Activated T-helper 2 cell treated with anti-CD3 and anti-CD28 coated beads, Interferon-gamma antibody, Interleukin-2, Interleukin-4, amounts not matched to agents 10 μg/mL and 5 μg/mL and 100 μg/mL, durations not matched to agents 14 hours and 24 hours and 36 hours (primary cell): ENCODE data around the gene ERG. TPM values are rescaled to one million over a fixed set of nuclear protein-coding genes. Genes with fewer than 3 reads are reported as not detected.

ENCODE experiments used
- DNase-seq: peaks from one replicate; pipeline ENCODE4 v3.0.0; 2021; ENCODE audit warnings: low spot score
- H3K27ac Mint-ChIP-seq: one replicate; pipeline ENCODE4 v1.8.0; 2021; ENCODE audit warnings: mixed read lengths
- H3K27me3 Mint-ChIP-seq: one replicate; pipeline ENCODE4 v1.8.0; 2021; ENCODE audit warnings: low read depth, mixed read lengths
- H3K36me3 Mint-ChIP-seq: one replicate; pipeline ENCODE4 v1.8.0; 2021; ENCODE audit warnings: low read depth, mixed read lengths
- H3K4me1 Mint-ChIP-seq: one replicate; pipeline ENCODE4 v1.8.0; 2021; ENCODE audit warnings: low read depth, mixed read lengths
- H3K4me3 Mint-ChIP-seq: one replicate; pipeline ENCODE4 v1.8.0; 2021; ENCODE audit warnings: low read depth, mild to moderate bottlenecking, moderate library complexity, mixed read lengths
- H3K9me3 Mint-ChIP-seq: one replicate; pipeline ENCODE4 v1.8.0; 2021; ENCODE audit warnings: mixed read lengths
- intact Hi-C: fragments of 100-400 bp; cut with micrococcal nuclease; formaldehyde crosslinking; loops from one replicate; pipeline ENCODE4 v1.15.1; 2023
- total RNA-seq: library from RNA; stranded (reverse); gene quantifications from 2 replicates; pipeline ENCODE4 v1.2.3, GENCODE V29; 2022

ERG gene
- total RNA-seq, 1 donor from 2014 or later, result 0.46 TPM

- intact Hi-C loops, result no loop called here
- peaks cover 17% of the 10 kb centered on the region for H3K27me3 Mint-ChIP-seq
- H3K27ac Mint-ChIP-seq, result no peak overlapping the region
- H3K36me3 Mint-ChIP-seq, result no peaks in the 10 kb centered on the region
- no peaks in the 10 kb centered on the region for H3K9me3 Mint-ChIP-seq
- no peak for DNase-seq
- H3K4me3 Mint-ChIP-seq, result no peak overlapping the region
- H3K4me1 Mint-ChIP-seq, result peaks cover 4% of the 10 kb centered on the region
These were observed 87.8 kb downstream of the ERG start for GRCh38 chr21:38410466-38410865.

DNA sequence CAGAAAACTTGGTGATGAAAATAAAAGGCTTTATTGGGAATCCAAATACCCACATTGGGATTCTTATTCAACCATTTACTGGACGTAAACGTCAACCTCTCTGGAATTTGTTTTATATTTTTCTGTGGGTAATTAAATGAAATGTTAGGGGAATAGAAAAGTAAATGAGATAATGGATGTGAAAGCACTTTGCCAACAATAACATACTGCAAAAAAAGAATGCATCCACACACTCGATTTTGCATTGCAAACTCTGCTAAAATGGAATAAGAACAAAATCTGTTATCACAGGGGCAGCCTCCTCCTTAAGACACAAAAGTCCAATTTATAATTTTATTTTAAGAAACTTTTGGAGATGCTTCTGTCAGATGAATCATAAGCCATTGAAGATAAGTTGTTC, 88.4 kb downstream of the ERG start:
- Mint-ChIP-seq H3K4me1 (peaks cover 4% of the 10 kb centered on the region), H3K36me3 (no peaks in the 10 kb centered on the region), H3K27me3 (peaks cover 18% of the 10 kb centered on the region), H3K4me3 (no peak overlapping the region), H3K27ac (no peak overlapping the region), H3K9me3 (no peaks in the 10 kb centered on the region)
- no peak for DNase-seq
- intact Hi-C loops, result no loop called here

DNA sequence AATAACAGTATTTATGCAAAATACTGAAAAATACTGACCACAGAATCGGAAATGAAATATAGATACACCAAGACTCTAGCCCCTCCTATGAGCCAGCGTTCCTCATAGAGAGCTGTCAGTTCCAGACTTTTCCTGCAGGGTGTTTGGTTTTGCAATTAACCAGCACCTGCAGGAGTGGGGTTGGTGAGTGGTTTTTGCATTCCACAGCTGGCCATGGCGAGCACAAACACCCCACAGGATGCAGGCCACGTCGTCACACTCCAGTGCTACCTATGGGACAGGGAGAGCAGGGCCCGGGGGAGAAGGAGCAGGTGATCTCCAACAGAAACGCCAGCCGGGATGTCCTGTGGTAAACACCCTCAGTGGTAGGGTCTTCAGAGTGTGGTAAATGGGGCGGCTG, 94.1 kb downstream of the ERG start:
- DNase-seq, result no peak
- Mint-ChIP-seq H3K36me3 (no peaks in the 10 kb centered on the region), H3K9me3 (no peaks in the 10 kb centered on the region), H3K4me3 (no peak overlapping the region), H3K4me1 (no peaks in the 10 kb centered on the region), H3K27ac (no peak overlapping the region), H3K27me3 (peaks cover 24% of the 10 kb centered on the region)
- intact Hi-C loops, result no loop called here

- H3K27ac Mint-ChIP-seq, result no peak overlapping the region
- intact Hi-C loops, result no loop called here
- no peaks in the 10 kb centered on the region for H3K9me3 Mint-ChIP-seq
- H3K36me3 Mint-ChIP-seq, result no peaks in the 10 kb centered on the region
- no peaks in the 10 kb centered on the region for H3K4me1 Mint-ChIP-seq
- DNase-seq, result no peak
- H3K27me3 Mint-ChIP-seq, result peaks cover 24% of the 10 kb centered on the region
- no peak overlapping the region for H3K4me3 Mint-ChIP-seq
These were observed 95.5 kb downstream of the ERG start for GRCh38 chr21:38402795-38403194.

DNA sequence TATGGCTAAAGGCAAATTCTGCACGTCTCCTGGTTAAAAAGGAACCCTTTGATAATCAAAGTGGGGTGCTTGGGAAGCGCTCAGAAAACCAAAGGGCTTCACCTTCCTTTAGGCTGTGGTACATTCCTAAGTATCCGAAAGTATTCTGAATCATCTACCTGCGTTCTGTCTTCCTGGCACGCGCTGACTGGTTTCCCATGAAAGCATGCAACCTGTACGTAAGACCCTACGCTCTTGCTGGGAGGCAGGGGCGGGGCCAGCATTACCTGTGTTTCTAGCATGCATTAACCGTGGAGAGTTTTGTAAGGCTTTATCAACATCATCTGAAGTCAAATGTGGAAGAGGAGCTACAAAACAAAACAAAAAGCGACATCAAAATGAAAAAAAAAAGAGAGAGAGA, 96.0 kb downstream of the ERG start:
- DNase-seq, result no peak
- Mint-ChIP-seq H3K27me3 (peaks cover 24% of the 10 kb centered on the region), H3K4me3 (no peak overlapping the region), H3K36me3 (no peaks in the 10 kb centered on the region), H3K27ac (no peak overlapping the region), H3K4me1 (no peaks in the 10 kb centered on the region), H3K9me3 (no peaks in the 10 kb centered on the region)
- intact Hi-C loops, result no loop called here

DNA sequence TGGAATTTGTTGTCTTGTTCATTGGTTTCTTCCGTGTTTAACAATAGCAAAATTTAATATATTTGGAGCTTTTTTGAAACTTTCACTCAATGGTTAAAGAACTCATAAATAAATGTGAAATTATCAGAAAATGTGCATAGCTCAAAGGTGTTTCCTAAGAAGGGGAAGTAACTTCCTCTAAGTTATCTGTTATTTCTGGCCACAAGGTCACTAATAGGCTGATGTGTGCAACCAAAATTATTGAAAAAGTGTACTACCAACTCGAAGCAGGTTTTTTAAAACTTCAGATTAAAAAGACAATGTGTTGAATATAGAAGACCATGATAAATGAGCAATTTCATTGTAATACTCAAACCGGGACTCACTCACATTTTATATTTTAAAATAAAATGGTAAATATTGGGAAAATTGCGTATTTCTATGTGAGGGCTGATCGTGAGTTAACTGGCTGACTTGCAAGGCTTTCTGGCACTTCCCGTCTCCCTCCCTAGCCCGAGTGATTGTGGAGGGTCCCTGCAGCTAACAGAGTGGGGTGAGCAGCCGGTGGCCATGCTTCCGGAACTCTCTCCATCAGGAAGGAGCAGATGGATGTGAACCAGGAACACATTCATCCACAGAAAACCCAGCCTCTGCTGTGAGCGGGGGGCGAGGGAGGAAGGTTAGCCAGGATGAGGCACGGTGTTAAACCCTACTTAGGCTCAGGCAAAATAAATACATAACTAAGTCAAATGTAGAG, 96.9 kb downstream of the ERG start:
- Mint-ChIP-seq H3K27me3 (peaks cover 30% of the 10 kb centered on the region), H3K4me1 (no peaks in the 10 kb centered on the region), H3K36me3 (no peaks in the 10 kb centered on the region), H3K27ac (no peak overlapping the region), H3K9me3 (no peaks in the 10 kb centered on the region), H3K4me3 (no peak overlapping the region)
- intact Hi-C loops, result no loop called here
- DNase-seq, result no peak

DNA sequence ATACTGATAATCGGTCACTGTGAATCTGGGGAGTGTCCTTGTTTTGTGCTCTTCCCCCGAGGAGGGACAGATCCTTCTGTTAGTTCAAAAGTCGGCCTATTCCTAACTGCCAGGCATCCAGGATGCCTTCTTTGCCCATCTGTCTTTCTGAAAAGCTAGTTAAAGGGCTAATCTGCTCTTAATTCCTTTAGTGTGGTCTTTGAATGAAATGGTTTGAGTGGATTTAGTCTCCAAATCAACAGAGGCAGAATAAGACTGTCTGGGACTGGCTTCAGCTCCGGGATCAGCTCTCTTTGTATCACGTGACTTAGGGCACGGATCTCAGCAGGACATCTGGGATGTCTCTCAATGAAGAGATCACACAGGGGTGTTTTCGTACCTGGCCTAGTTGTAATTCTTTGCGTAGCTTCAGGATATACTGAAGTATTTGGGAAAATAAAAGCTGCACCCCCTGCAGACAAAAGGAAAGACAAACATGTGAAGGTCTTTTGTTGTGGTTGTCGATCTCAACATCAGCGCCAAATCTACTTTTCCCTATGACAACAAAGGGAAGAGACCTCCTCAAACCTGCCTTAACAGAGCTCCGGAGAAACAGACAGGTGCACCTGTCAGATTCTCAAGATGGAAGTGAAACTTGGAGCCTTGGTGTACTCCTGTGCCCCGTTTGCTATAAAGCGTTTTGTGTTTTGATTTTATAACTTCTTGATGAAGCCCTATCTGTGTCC, 97.9 kb downstream of the ERG start:
- Mint-ChIP-seq H3K27me3 (peaks cover 37% of the 10 kb centered on the region), H3K4me3 (no peak overlapping the region)
- intact Hi-C loops, result no loop called here

GRCh38 chr21:38399103-38399502, 99.2 kb downstream of the ERG start:
- intact Hi-C loops, result no loop called here
- Mint-ChIP-seq H3K27me3 (peaks cover 33% of the 10 kb centered on the region), H3K4me3 (no peak overlapping the region), H3K9me3 (no peaks in the 10 kb centered on the region), H3K27ac (no peak overlapping the region), H3K36me3 (no peaks in the 10 kb centered on the region), H3K4me1 (no peaks in the 10 kb centered on the region)
- DNase-seq, result no peak

More for the DNA sequence above, 97.9 kb downstream of the ERG start:
- no peaks in the 10 kb centered on the region for H3K4me1 Mint-ChIP-seq
- H3K9me3 Mint-ChIP-seq, result no peaks in the 10 kb centered on the region
- H3K27ac Mint-ChIP-seq, result no peak overlapping the region
- no peaks in the 10 kb centered on the region for H3K36me3 Mint-ChIP-seq
- DNase-seq, result no peak

DNA sequence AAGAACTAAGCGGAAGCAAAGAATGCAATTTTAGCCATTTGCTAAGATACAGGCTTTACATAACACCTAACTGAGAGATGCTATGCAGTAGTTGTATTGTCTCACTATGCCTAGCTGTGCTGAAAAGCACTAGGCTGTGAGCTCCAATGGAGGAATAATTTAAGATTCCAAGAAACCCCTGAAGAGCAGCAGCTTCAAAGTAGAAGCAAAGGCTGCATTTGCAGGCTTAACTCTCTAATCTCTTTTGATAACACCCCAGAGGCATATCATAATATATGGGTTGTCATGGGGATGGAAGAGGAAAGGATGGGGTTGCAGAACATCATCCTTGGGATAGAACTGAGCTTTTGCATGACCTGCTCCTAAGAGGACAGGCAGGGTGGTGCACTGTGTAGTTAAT, 102.0 kb downstream of the ERG start:
- no peak overlapping the region for H3K4me3 Mint-ChIP-seq
- DNase-seq, result no peak
- no peaks in the 10 kb centered on the region for H3K9me3 Mint-ChIP-seq
- H3K27ac Mint-ChIP-seq, result no peak overlapping the region
- no peaks in the 10 kb centered on the region for H3K4me1 Mint-ChIP-seq
- H3K27me3 Mint-ChIP-seq, result peaks cover 41% of the 10 kb centered on the region
- no peaks in the 10 kb centered on the region for H3K36me3 Mint-ChIP-seq
- intact Hi-C loops, result no loop called here

GRCh38 chr21:38395581-38395980, 102.7 kb downstream of the ERG start:
- Mint-ChIP-seq H3K27ac (no peak overlapping the region), H3K36me3 (no peaks in the 10 kb centered on the region), H3K4me3 (no peak overlapping the region), H3K4me1 (no peaks in the 10 kb centered on the region), H3K9me3 (no peaks in the 10 kb centered on the region), H3K27me3 (peaks cover 40% of the 10 kb centered on the region)
- intact Hi-C loops, result no loop called here
- no peak for DNase-seq

GRCh38 chr21:38392661-38393060, 105.6 kb downstream of the ERG start:
- H3K9me3 Mint-ChIP-seq, result no peaks in the 10 kb centered on the region
- peaks cover 6% of the 10 kb centered on the region for H3K4me1 Mint-ChIP-seq
- DNase-seq, result no peak
- H3K4me3 Mint-ChIP-seq, result no peak overlapping the region
- H3K27ac Mint-ChIP-seq, result no peak overlapping the region
- H3K36me3 Mint-ChIP-seq, result no peaks in the 10 kb centered on the region
- intact Hi-C loops, result no loop called here
- peaks cover 28% of the 10 kb centered on the region for H3K27me3 Mint-ChIP-seq

GRCh38 chr21:38389896-38390295, 108.4 kb downstream of the ERG start:
- Mint-ChIP-seq H3K36me3 (no peaks in the 10 kb centered on the region), H3K4me1 (peaks cover 19% of the 10 kb centered on the region), H3K27ac (no peak overlapping the region), H3K9me3 (no peaks in the 10 kb centered on the region), H3K4me3 (no peak overlapping the region), H3K27me3 (peaks cover 25% of the 10 kb centered on the region)
- DNase-seq, result no peak
- intact Hi-C loops, result no loop called here

DNA sequence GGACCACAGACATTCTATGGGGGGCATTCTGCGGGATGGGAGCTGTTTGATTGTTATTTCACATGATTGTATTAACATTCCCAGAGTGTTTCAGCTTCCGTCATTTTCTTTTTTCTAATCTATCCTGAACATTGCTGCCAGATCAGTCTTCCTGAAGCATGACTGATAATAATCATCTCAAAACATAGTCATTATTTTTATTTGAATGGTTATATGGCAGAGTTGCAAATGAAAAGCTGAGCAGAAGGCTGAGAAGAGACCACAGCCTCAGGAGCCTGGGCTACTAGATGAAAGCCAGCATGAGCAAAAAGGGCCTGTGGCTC, 109.0 kb downstream of the ERG start:
- Mint-ChIP-seq H3K27ac (no peak overlapping the region), H3K9me3 (no peaks in the 10 kb centered on the region)

More for the DNA sequence above, 109.0 kb downstream of the ERG start:
- Mint-ChIP-seq H3K27me3 (peaks cover 29% of the 10 kb centered on the region), H3K4me1 (peaks cover 19% of the 10 kb centered on the region), H3K4me3 (no peak overlapping the region), H3K36me3 (no peaks in the 10 kb centered on the region)
- intact Hi-C loops, result no loop called here
- DNase-seq, result no peak
